ENCODE measurements around the gene LCA5L. TPM values are rescaled to one million over a fixed set of nuclear protein-coding genes. Genes with fewer than 3 reads are reported as not detected.

The LCA5L gene
- total and polyA plus RNA-seq, 7 donors = 0.60 to 5.5 (median 0.82) TPM

GRCh38 chr21:39447264-39447663, 1.7 kb upstream of the LCA5L start:
- Histone ChIP-seq H3K9me3 (no peaks in the 10 kb centered on the region), H3K36me3 (no peaks in the 10 kb centered on the region), H3K27me3 (no peaks in the 10 kb centered on the region), H3K27ac (no peak overlapping the region), H3K4me1 (peaks cover 0 to 19% (median 13%) of the 10 kb centered on the region in 4 donors), H3K4me3 (no peak overlapping the region)
- no peak for TF ChIP-seq EP300 (IDR thresholded peaks at IDR 0.05)
- no peak for TF ChIP-seq POLR2A (IDR thresholded peaks at IDR 0.05)
- intact Hi-C loops (cut with DNase I) = no loop called here
- no peak for DNase-seq
- 96 to 97% methylated on average over 7 of the region's 7 CpGs for WGBS, 2 donors

GRCh38 chr21:39444421-39445180, 977 bp downstream of the LCA5L start:
- H3K4me1 ChIP-seq = peaks cover 0 to 16% (median 13%) of the 10 kb centered on the region in 4 donors
- no peaks in the 10 kb centered on the region for H3K36me3 ChIP-seq
- 13 to 17% methylated on average over 15 of the region's 15 CpGs for WGBS, 2 donors
- no peaks in the 10 kb centered on the region for H3K27me3 ChIP-seq
- H3K9me3 ChIP-seq = no peaks in the 10 kb centered on the region
- TF ChIP-seq POLR2A (IDR thresholded peaks at IDR 0.05) = no peak
- no peak for TF ChIP-seq EP300 (IDR thresholded peaks at IDR 0.05)
- no peak for TF ChIP-seq POLR2AphosphoS5 (IDR thresholded peaks at IDR 0.05)
- TF ChIP-seq, protein P1, sequence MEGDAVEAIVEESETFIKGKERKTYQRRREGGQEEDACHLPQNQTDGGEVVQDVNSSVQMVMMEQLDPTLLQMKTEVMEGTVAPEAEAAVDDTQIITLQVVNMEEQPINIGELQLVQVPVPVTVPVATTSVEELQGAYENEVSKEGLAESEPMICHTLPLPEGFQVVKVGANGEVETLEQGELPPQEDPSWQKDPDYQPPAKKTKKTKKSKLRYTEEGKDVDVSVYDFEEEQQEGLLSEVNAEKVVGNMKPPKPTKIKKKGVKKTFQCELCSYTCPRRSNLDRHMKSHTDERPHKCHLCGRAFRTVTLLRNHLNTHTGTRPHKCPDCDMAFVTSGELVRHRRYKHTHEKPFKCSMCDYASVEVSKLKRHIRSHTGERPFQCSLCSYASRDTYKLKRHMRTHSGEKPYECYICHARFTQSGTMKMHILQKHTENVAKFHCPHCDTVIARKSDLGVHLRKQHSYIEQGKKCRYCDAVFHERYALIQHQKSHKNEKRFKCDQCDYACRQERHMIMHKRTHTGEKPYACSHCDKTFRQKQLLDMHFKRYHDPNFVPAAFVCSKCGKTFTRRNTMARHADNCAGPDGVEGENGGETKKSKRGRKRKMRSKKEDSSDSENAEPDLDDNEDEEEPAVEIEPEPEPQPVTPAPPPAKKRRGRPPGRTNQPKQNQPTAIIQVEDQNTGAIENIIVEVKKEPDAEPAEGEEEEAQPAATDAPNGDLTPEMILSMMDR (IDR thresholded peaks at IDR 0.05) = no peak
- DNase-seq = no peak
- intact Hi-C loops (cut with DNase I) = loop anchor here (2.0 kb wide), 3 partner anchors 60 to 262 kb away; partner anchors contain the start of genes BRWD1 and PSMG1
- H3K4me3 ChIP-seq = peak overlapping the region; percentile 48 to 91 (median 76)
- peak overlapping the region; percentile 91 to 95 (median 92) for H3K27ac ChIP-seq

- no peak for DNase-seq
- H3K36me3 ChIP-seq = no peaks in the 10 kb centered on the region
- H3K4me1 ChIP-seq = peaks cover 0 to 16% (median 13%) of the 10 kb centered on the region in 4 donors
- no peak overlapping the region for H3K27ac ChIP-seq
- no peak overlapping the region for H3K4me3 ChIP-seq
- WGBS, 2 donors = 46 to 52% methylated on average over 13 of the region's 13 CpGs
- H3K9me3 ChIP-seq = no peaks in the 10 kb centered on the region
- intact Hi-C loops (cut with DNase I) = no loop called here
- no peaks in the 10 kb centered on the region for H3K27me3 ChIP-seq
- no peak for TF ChIP-seq POLR2A (IDR thresholded peaks at IDR 0.05)
- TF ChIP-seq, protein P1 (IDR thresholded peaks at IDR 0.05) = peak in 3 of 4 experiments; percentile 26 to 52 (median 47)
These were observed 3.8 kb downstream of the LCA5L start for GRCh38 chr21:39441502-39442475.

GRCh38 chr21:39439232-39439631, 6.3 kb downstream of the LCA5L start:
- Histone ChIP-seq H3K9me3 (no peaks in the 10 kb centered on the region), H3K27me3 (no peaks in the 10 kb centered on the region), H3K36me3 (no peaks in the 10 kb centered on the region), H3K4me3 (no peak overlapping the region), H3K4me1 (peaks cover 0 to 1% (median 0%) of the 10 kb centered on the region in 4 donors), H3K27ac (no peak overlapping the region)
- 38 to 50% methylated on average over 1 of the region's 1 CpG for WGBS, 2 donors
- intact Hi-C loops (cut with DNase I) = no loop called here
- TF ChIP-seq POLR2AphosphoS5 (IDR thresholded peaks at IDR 0.05) (no peak), POLR2A (IDR thresholded peaks at IDR 0.05) (no peak)
- DNase-seq = no peak

DNA sequence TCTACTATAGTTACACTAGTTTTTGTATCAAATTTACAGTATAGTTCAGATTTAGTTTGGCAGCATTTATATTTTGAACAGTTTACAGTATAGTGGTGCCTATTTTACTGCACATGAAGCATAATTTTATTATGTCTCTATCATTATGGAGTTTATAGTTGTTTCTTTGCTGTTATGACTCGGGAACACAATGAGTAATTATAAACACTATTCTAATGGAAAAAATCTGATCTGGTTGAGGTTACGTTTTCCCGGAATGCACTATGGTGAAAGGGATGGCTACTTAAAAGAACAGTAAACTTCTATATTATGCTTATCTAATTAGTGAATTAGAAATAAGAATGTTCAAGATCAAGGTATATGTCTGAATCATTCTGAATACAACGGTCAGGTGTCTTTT, 10.6 kb downstream of the LCA5L start:
- no peak overlapping the region for H3K27ac ChIP-seq
- no peaks in the 10 kb centered on the region for H3K27me3 ChIP-seq
- TF ChIP-seq, protein P1 (IDR thresholded peaks at IDR 0.05) = no peak
- TF ChIP-seq POLR2AphosphoS5 (IDR thresholded peaks at IDR 0.05) (no peak), POLR2A (IDR thresholded peaks at IDR 0.05) (no peak), EP300 (IDR thresholded peaks at IDR 0.05) (no peak)
- H3K4me1 ChIP-seq = peaks cover 0 to 6% (median 0%) of the 10 kb centered on the region in 4 donors
- intact Hi-C loops (cut with DNase I) = no loop called here
- no peak for DNase-seq
- no peaks in the 10 kb centered on the region for H3K36me3 ChIP-seq
- H3K4me3 ChIP-seq = no peak overlapping the region
- no peaks in the 10 kb centered on the region for H3K9me3 ChIP-seq
- WGBS, 2 donors = 63 to 65% methylated on average over 4 of the region's 4 CpGs
